EL (cell line): Measurements from ENCODE around the gene DLL4.

Source experiments
- DNase-seq: peaks from one replicate; pipeline ENCODE4 v3.0.0-alpha.2; 2016

The DLL4 gene

DNA sequence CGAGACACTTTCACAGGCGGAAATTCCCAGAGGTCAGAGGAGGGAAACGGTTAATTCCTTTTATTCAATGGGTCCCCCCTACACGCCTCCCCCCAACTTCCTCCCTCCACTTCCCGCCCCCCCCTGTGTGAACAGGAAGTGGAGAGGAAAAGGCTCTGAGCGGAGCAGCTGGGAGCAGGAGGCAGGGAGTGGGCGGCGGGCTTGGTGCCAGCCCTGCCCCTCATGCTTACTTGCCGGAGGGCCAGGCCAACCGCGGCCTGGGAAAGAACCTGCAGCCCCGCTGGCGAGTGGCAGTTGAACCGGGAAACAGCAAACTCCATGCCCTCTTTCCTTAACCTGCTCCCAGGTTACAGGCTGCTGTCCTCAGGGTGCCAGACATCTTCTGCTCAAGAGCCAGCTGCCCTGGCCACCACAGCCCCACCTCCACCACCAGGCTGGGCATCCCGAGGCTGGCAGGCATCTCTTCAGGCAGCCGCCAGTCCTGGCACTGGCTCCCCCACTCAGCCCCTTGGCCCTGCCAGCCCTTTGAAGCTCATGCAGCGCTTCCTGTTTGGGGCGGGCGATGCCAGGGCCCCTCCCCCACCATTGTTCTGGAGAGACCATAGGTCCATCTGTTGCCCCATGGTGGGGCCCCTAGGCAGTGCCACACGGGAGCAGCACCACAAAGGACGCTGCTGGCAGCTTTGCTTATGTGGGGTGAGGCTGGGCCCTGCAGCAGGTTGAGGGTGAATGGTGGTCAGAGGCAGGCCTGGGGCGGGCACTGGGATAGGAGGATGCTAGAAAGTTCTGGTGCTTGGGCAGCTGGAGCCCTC, 21.9 kb upstream of the DLL4 start:
- DNase-seq = peak; percentile 50

DNA sequence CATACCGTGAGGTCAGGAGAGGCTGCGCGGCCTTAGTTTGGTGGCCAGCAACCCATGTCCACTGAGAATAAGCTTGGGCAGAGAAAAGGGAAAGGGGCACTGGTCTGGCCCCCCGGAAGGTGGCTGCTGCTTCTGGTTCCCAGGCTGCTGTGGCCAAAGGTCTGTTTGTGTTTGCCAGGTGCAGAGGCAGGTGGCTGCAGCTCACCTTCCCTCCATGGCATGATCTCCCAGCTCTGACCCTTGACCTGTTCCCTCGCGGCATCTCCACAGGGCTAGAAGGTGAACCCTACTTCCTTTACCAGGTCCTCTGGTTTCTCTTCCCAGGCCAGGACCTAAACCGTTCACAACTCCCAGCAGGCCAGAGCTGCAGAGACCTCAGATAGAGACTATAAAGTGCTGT, 21.0 kb upstream of the DLL4 start:
- DNase-seq = no peak

DNA sequence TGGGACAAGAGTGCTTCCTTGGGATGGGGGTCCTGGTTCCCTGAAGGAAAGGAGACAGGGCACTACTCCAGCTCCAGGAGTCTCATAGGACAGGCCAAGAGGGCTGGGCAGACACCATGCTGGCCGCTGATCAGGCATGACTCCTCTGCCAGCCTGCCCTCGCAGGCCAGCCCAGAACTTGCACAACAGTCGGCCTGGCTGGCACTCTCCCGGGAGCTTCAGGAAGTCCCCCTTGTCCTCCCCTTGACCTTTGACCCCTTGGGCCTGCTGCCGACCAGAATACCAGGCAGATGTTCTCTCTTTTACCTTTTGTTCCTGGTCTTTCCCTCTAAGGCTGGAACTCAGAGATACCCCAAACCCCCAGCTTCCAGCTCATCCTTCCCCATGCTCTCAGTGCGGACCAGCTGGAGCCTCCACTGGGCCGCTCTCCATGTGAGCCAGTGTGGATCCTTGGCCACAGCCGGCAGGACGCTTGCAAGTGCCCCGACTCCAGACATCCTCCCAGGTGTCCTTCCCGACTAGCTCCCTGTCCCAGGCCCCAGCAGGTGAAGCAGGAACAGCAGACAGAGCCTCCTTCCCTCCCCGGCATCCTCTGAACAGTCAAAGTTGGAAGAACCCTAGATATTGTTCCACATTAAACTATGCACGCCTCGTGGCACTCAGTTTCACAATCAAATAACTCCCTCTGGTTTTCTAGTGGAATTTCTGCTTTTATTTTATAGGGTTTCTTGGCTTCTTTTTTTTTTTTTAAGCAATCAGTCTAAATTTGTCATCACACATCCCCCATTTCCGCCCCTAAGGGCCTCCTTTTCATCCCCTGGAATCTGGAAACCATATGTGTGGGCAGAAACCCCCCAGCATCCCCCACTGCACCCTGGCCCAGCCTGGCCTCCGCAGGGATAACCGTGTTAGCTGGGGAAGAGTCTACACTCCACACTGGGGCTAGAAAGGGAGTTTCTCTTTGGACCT, 19.2 kb upstream of the DLL4 start:
- peak; percentile 64 for DNase-seq

DNA sequence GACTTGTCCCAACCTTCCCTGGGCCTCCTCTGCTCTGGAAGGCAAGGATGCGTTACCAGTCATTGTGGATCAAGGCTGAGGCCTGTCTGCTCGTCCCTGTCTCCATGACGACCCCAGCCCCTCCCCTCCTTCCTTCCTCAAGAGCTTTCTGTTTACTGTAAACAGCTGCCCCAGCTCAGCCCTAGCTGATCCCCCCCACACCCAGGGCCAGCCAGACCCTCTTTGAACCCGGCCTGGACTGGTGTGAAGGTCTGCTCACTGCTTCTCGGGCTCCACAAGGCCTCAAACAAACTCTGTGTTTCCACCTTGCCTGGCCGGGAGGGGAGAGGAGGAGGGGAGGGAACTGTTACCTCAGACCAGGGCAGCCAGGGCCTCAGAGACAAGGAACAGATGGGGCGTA, 18.0 kb upstream of the DLL4 start:
- DNase-seq = no peak

DNA sequence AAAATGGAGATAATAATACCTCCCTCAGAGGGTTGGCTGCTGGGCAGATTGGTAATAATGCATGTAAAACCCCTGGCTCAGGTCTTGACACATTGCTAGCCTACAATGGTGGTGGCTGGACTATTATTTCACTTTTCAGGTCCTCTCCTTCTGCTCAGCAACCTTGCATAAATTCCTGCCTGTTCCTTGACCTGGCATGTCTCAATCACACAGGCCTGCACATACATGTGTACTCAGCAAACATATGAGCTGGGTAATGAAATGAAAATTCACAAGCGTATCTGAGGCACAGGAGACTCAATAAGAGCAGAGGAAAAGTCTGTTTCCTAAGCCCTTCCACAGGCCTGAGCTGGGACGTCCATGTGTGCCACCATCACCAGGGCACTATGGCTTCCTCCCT, 17.4 kb upstream of the DLL4 start:
- DNase-seq = no peak

DNA sequence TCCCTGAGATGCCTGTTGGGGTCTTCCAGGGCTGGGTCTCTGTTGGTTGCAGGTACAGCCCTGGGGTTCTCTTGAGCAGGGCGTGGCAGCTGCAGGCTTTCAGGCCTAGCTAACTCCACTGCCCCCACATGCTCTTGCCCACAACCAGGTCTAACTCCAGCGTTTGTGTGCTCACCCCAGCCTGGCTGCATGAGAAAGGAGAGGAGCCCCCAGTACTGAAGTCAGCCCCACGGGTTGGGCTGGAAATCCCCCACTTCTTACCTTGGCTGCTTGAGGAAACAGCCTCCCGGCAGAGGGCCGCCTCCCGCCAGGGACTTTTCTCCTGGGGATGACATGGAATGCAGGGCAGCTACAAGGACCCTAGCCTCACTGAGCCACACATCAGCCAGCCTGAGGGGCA, 16.7 kb upstream of the DLL4 start:
- DNase-seq = no peak

DNA sequence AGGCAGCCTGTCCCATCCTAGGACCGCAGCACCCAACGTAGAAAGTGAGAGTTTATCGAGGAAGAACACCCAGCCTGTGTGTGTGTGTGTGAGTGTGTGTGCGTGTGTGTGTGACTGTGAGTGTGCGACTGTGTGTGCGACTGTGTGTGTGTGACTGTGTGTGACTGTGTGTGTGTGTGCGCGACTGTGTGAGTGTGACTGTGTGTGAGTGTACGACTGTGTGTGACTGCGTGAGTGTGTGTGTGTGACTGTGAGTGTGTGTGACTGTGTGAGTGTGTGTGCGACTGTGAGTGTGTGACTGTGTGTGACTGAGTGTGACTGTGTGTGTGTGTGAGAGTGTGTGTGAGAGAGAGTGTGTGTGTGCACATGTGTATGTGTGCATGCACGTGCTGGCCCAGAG, 15.1 kb upstream of the DLL4 start:
- no peak for DNase-seq

DNA sequence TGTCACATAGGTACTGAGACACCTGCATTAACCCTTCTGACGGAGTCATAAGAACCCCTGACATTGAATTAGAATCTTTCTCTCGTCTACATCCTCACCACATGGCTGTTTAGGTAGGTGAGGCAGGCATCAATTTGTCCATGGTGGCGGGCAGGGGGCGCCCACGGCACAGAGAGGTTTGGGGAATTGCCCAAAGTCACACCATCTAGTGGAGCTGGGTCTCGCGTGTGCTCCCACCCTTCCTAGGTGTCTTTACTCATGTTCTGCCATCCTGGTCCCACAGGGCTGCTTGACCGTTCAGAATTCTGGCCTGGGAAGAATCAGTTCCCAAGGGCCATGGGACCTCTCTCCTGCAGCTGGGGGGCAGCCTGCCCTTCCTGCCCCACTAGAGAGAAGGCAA, 14.7 kb upstream of the DLL4 start:
- DNase-seq = no peak

DNA sequence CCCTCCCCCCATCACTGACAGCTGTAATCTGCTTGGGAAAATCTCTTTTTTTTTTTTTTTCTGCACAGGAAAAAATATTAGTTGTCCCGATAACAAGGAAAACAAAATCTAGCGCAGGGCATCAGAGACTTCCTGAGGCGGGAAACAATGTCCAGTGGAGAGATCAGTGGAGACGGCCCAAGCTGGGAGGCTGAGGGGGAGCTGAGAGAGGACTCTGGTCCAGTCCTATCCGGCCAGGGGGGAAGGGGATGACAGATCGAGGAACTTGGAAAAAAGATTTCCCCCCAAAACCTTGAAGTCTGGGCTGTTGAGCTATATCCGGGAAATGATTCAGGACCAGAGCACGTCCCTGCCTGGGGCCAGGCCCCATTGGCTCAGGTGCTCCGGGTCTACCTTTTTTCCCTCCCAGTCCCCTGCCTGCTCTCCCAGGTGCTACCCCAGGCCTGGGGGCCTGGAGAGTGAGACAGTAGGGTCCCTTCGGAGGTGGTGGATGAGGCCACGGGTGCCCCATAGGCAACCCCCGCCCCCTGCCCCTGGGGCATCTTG, 14.0 kb upstream of the DLL4 start:
- DNase-seq = no peak

DNA sequence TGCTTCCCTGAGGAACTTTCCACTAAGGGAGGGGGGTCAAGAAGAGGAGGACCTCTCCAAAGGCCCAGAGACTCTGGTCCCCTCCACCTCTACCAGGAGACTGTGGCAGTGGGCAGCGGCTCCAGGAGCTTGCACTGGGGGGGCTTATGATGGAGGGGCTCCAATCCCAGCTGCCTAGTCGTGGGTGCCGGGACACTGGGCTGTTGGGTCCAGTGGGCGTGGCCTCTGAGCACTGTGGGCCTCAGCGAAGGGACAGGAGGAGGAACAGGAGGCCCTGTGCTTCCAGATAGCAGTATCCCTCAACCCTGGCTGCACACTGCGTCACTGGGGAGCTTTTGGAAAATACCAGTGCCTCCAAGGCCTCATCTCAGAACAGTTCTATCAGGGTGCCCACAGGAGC, 13.5 kb upstream of the DLL4 start:
- no peak for DNase-seq

DNA sequence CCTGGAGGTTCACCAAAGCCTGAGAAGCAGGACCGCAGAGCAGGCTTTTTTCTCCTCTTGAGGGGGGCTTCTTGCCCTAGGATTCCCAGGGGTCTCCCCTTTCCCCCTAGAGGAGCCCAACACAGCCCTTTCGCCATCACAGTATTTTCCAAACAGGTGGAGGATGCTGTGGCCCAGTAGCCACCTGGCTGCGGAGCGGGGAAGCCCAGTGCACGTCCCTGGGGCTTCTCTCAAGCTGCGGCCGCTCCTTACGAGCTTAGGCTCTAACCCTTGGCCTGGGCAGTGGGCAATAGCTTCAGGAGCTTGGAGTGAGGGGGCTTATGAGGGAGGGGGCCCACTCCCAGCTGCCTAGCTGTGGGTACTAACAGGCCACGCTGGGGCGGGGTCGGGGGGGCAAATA, 11.6 kb upstream of the DLL4 start:
- DNase-seq = no peak

DNA sequence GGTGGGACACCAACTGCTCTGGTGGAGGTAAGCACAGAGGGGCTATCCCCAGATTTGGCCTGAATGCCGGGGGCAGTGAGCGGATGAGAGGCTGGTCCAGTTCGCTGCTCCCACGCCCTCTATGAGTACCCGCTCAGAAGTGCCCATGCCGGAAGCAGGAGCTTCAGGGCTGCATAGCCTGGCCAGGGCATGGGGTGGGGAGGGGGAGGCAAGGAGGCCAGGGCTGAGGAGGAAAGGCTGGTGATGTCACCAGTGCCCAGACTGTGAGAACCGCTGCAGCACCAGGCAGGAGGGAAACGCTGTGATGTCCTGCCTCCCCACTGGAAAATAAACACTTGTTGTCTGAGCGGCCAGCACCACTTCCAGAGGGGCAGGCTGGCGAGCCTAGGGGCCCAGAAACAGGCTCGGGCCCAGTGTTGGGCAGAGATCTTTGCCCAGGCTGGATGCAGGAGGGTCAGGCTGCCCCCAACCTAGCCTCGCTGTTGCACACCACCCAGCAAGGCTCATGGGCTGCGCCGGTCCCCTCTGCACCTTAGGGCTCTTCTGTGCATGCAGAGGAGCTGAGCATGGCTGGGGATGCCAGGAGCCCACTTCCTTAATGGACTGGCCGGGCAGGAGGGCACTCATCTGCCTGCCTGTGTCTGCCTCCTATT, 10.9 kb upstream of the DLL4 start:
- no peak for DNase-seq

DNA sequence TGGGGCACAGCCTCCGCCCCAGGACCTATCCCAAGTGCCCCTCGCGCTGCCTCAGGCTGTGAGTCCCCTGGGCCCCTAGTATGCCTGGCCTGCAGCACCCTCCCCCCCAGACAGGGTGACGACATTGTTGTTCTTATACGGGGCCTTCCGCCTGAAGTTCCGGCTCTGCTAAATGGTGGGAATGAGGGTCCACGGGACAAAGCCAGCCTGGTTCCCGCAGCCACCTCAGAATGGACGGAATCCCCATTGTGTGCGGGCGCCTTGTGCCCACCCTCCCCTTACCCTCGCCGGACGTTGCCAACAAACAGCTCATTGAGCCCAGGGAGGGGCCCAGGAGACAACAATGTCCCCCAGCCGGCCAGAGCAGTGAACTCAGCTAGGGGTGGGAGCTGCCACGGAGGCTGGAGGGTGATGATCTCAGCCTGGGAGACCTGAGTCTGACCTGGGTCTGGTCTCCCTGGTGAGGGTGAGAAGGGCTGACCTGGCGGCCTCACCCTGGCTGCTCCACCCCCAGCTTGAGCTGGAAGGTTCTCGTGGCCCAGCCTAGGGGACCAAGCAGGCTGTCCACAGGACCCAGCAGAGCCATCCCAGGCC, 10.2 kb upstream of the DLL4 start:
- DNase-seq = no peak

DNA sequence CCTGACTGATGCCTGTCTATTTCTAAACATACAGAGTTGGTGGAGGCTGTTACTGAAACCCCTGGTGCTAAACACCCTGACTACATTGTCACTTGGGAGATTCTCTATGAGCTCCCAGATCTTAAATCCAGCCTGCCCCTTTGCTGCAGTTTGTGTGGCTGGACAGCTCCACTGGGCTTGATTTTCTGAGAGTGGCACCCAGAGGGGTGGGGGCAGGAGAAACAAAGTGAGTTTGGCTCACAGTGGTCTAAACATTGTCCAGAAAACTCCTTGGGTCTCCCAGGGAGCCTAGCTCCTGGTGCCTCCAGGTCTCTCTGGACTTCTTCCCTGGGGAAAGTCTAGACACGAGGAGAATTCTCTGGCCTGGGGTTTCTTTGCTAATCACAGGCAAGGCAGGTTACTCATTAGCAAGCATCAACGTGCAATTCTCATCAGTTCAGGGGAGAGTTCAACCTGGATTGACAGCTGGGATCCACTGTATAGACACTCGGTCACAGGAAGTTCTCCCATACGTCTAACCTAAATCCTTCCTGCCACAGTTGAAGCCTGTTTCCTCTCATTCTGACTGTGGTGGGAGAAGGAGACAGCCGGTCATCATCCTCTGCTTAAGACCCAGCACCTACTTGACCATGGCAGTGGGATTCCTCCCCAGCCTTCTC, 7.1 kb upstream of the DLL4 start:
- no peak for DNase-seq

DNA sequence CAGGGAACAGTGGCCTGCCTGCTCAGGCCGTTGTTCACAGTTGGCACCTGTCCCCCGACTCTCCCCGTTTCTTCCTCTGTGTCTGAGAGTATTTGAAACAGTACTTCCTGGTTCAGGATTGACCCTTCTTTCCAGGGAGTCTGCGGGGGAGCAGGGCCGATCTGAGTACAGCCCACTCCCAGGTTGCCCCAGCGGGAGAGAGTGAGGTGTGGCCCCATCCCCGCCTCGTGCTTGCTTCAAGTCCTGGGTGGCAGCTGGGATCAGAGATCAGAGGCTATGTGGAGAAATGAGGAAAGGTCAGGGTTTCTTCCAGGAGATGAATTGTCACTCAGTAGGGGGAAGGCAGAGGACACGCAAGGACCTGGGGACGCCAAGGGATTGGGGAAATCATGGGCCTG, 6.5 kb upstream of the DLL4 start:
- DNase-seq = no peak

DNA sequence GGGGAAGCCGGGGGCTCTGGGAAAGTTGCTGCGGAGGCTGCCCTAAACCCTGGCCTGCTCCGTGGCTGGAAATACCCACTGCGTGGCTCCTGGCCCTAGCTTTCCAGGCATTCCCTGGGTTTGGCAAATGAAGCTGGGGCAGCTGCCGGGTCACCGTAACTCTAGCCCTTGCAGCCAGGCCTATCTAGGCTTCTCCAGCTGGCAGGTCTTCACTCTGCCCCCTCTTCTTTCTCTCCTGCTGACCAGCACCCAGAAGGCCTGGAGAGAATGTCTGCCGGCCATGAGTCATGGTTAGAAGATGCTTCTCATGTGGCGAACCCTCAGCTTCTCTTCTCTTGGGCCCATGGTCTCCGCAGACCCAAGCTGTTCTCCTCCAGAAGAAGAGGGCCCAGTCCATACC, 5.6 kb upstream of the DLL4 start:
- peak; percentile 36 for DNase-seq

DNA sequence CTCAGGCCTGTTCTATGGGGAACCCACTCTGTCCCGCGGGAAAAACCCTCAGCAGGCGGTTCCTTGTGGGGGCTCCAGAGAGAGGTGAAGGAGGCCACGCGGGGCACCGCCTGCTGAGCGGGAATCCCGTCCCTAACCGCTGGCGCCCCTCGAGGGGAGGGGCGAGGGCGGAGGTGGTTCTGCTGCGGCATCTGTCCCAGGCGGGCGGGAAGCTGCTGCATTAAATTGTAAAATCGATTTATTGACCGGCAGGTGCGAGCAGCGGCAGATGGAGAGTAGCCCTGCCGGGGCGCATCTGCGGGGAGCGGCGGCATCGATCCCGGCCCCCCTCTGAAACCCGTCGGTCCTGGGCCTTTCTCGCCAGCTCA, 3.7 kb upstream of the DLL4 start:
- DNase-seq = no peak

DNA sequence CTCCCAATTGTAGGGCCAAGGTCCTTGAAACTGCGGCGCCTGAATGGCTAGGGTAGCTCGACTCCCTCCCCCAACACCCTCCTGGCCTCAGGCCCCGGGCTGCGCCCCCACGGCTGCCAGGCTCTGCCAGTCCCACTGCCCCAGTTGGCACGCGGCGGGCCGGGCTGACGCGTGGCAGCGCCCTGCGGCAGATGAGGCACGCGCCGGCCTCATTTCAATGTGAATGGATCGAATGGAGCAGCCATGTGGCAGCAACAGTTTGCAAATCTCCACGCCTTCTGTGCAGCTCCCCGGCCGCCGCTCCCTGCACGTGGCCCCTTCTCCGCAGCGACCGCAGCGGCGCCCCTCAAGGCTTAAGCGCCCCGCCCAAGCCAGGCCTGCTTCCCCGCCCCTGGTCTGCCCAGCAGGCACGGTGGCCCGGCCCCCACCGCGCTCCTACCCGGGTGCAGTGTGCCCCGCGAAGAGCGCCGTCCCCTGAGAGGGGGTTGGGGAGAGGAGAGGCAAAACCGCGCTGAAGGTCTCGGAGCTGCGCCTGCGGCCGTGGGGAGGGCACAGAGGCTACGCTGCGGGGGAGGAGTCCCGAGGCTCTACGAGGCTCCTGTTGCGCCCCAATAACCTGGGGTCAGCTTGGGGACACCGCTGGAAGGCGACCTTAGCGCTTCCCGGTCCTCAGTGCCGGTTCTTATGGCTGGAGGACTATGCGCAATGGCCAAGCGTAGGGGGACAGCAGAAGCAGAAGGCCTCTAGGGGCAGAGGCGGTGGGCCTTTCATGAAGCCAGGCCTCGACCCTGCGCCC, 3.1 kb upstream of the DLL4 start:
- no peak for DNase-seq

DNA sequence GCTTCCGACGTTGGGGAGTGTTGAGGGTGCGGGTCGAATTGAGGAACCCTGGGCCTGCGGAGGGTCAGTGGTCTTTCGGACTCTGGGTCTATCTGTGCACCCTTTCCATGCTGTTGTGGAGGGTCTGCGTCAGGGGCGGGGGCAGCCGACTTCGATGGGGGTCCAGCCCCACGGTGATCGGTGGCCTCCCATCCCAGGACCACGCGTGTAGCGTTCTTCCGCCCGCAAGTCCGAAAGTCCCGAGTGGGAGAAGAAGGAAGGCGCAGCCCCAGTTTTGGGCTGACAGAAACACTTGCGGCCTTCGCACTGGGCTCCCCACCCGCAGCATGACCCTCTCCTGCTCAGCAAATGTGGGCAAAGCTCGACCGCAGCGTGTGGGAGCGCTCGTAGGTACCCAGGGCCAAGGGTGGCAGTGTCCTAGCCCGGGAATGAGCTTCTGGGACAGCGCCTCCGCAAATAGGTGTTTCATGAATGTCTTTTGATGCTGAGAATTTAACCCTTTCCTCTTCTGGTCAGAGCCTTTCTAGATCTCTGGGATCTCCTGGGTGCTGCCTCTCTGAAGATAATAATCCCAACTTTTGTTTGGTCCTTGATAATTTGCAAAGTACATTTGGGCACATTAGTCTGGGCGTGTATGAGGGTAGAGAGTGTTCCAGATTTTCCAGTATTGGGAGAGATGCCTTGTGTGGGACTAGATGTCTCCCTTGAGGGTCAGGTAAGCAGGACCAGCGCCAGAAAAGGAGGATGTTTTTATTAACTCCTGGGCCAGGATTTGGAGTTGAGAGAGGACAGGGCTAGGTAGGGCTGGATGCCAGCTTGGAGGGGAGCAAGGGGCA, 2.3 kb upstream of the DLL4 start:
- DNase-seq = no peak

DNA sequence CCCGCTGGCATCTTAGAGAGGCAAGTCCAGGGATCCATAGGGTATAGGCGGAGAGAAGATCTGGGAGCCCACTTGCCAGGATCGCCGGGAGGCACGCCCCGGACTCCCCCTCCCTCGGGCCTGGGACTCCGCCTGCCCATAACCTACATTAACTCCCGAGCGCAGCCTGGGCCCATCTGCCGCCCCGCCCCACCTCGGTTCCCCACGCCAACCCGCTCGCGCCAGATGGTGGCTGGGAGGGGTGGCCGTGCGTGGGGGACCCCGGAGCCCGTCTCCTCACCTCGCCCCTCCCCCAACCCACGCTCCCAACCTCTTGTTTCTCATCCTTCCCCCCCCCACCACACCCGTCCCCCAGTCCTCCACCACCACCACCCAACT, 1.7 kb upstream of the DLL4 start:
- no peak for DNase-seq
